Muscle of arm (tissue), 12 donors: ENCODE results near the gene MSTO1. TPM values are rescaled to one million over a fixed set of nuclear protein-coding genes. Genes with fewer than 3 reads are reported as not detected.

ENCODE experiments used
- polyA plus RNA-seq, 12 donors: library from polyadenylated mRNA; unstranded; fragments of 120-200 nt; gene quantifications; one replicate each; pipeline ENCODE4 v1.2.1, GENCODE V29; 2013; ENCODE audit not compliant: insufficient read length in 12 of 12

The MSTO1 gene
- polyA plus RNA-seq, 12 donors = 25.1 to 50.8 (median 33.4) TPM; not detected in 1

Other genes starting within 250 kb of the MSTO1 start
- gene ASH1L, start 47.4 kb upstream of the MSTO1 start, polyA plus RNA-seq = 10 to 100 TPM in 11 of 12 donors, not detected in 1; 25.1 to 37.4 (median 28.2) TPM
- gene YY1AP1, start 78.6 kb downstream of the MSTO1 start, polyA plus RNA-seq = 10 to 100 TPM in 11 of 12 donors, not detected in 1; 31.3 to 86.6 (median 54.6) TPM
- 100 to 1,000 TPM in 11 of 12 donors, not detected in 1; 121 to 176 (median 141) TPM for gene DAP3, start 78.9 kb downstream of the MSTO1 start, polyA plus RNA-seq
- gene GON4L, start 247.0 kb downstream of the MSTO1 start, polyA plus RNA-seq = 10 to 100 TPM in 11 of 12 donors, not detected in 1; 25.0 to 47.3 (median 33.2) TPM
- 100 to 1,000 TPM in 1 of 12 donors, 10 to 100 TPM in 11; 13.6 to 133 (median 16.9) TPM for gene SYT11, start 249.3 kb downstream of the MSTO1 start, polyA plus RNA-seq